HEK293 (cell line): ENCODE results near the gene POMT2.

Source experiments
- CTCF ChIA-PET: fragments of 350-600 bp; formaldehyde crosslinking; extraction: SDS; loops from one replicate; lab custom pipeline; 2021; ENCODE audit warnings: antibody characterized with exemption; lab: Yijun Ruan, JAX
- POLR2A ChIA-PET: fragments of 300-600 bp; formaldehyde crosslinking; extraction: SDS; loops from one replicate; lab custom pipeline; 2020; ENCODE audit warnings: antibody characterized with exemption, inconsistent platforms; lab: Yijun Ruan, JAX
- H3K27ac ChIP-seq: fragments of 200-500 bp; sonication (Bioruptor generic); 2 replicates; pipeline ENCODE4 v1.5.1; 2014; ENCODE audit warnings: low read depth, low read length, control low read depth, inconsistent platforms; ENCODE audit errors: extremely low read depth
- H3K36me3 ChIP-seq, 2 experiments: fragments of 200-500 bp in 1 of 2; sonication (Bioruptor generic) in 1 of 2; 1 replicate in 1 of 2; 2 replicates in 1 of 2; pipeline ENCODE4 v1.5.1; 2014 to 2017; ENCODE audit warnings: inconsistent platforms in 2 of 2, low read length in 2 of 2; ENCODE audit not compliant: control insufficient read depth in 2 of 2, insufficient read depth in 1 of 2
- H3K4me1 ChIP-seq: fragments of 200-500 bp; sonication (Bioruptor generic); 2 replicates; pipeline ENCODE4 v1.5.1; 2014; ENCODE audit warnings: mild to moderate bottlenecking, low read length, inconsistent platforms; ENCODE audit not compliant: control insufficient read depth, insufficient read depth
- H3K4me3 ChIP-seq: 2 replicates; pipeline ENCODE4 v1.5.1; 2011; ENCODE audit warnings: low read depth, mild to moderate bottlenecking, control low read depth, low read length, moderate library complexity
- H3K9me3 ChIP-seq: fragments of 200-500 bp; sonication (Bioruptor generic); 2 replicates; pipeline ENCODE4 v1.5.1; 2014; ENCODE audit warnings: low read depth, low read length, inconsistent platforms; ENCODE audit not compliant: control insufficient read depth, insufficient read depth
- FEZF1 ChIP-seq: fragments of 450-650 bp; formaldehyde crosslinking; IDR thresholded peaks from 2 replicates; pipeline ENCODE4 v1.5.1; 2016; ENCODE audit warnings: missing biosample characterization, missing genetic modification characterization
- GFI1B ChIP-seq: fragments of 450-650 bp; formaldehyde crosslinking; IDR thresholded peaks from 2 replicates; pipeline ENCODE4 v1.5.1; 2016; ENCODE audit warnings: missing biosample characterization, missing genetic modification characterization
- ZBTB20 ChIP-seq: fragments of 450-650 bp; formaldehyde crosslinking; IDR thresholded peaks from 2 replicates; pipeline ENCODE4 v1.5.1; 2016; ENCODE audit warnings: missing biosample characterization, missing genetic modification characterization
- ZNF416 ChIP-seq: fragments of 450-650 bp; formaldehyde crosslinking; IDR thresholded peaks from 2 replicates; pipeline ENCODE4 v1.5.1; 2016; ENCODE audit warnings: missing biosample characterization, missing genetic modification characterization
- ZNF544 ChIP-seq: fragments of 450-650 bp; formaldehyde crosslinking; IDR thresholded peaks from 2 replicates; pipeline ENCODE4 v1.5.0; 2017; ENCODE audit warnings: missing biosample characterization, missing genetic modification characterization
- ZNF560 ChIP-seq: fragments of 450-650 bp; formaldehyde crosslinking; IDR thresholded peaks from 2 replicates; pipeline ENCODE4 v1.5.1; 2017; ENCODE audit warnings: missing biosample characterization, missing genetic modification characterization, borderline replicate concordance
- ZNF561 ChIP-seq: fragments of 450-650 bp; IDR thresholded peaks from 2 replicates; pipeline ENCODE4 v1.5.1; 2018; ENCODE audit warnings: missing biosample characterization, missing genetic modification characterization, borderline replicate concordance
- ZNF626 ChIP-seq: fragments of 450-650 bp; sonication (Bioruptor Pico); formaldehyde crosslinking; IDR thresholded peaks from 2 replicates; pipeline ENCODE4 v1.5.1; 2018; ENCODE audit warnings: missing biosample characterization, missing genetic modification characterization, inconsistent platforms
- ZNF660 ChIP-seq: fragments of 450-650 bp; IDR thresholded peaks from 2 replicates; pipeline ENCODE4 v1.5.1; 2018; ENCODE audit warnings: missing biosample characterization, mild to moderate bottlenecking, missing genetic modification characterization
- ZNF701 ChIP-seq: fragments of 450-650 bp; formaldehyde crosslinking; IDR thresholded peaks from 2 replicates; pipeline ENCODE4 v1.5.1; 2016; ENCODE audit warnings: missing biosample characterization, missing genetic modification characterization
- TF ChIP-seq, protein P1 (sequence below): fragments of 450-650 bp; formaldehyde crosslinking; IDR thresholded peaks from 2 replicates; pipeline ENCODE4 v1.5.1; 2016; ENCODE audit warnings: missing biosample characterization, missing genetic modification characterization
- TF ChIP-seq, protein P2 (sequence below): IDR thresholded peaks from 2 replicates; pipeline ENCODE4 v1.6.1; 2011; ENCODE audit warnings: mild to moderate bottlenecking, low read depth, low read length, borderline replicate concordance
- TF ChIP-seq, protein P3 (sequence below): fragments of 450-650 bp; formaldehyde crosslinking; IDR thresholded peaks from 2 replicates; pipeline ENCODE4 v1.5.1; 2017; ENCODE audit warnings: missing biosample characterization, missing genetic modification characterization
- TF ChIP-seq, protein P4 (sequence below): fragments of 450-650 bp; formaldehyde crosslinking; IDR thresholded peaks from 2 replicates; pipeline ENCODE4 v1.5.1; 2017; ENCODE audit warnings: missing biosample characterization, missing genetic modification characterization
- TF ChIP-seq, protein P5 (sequence below): fragments of 450-650 bp; formaldehyde crosslinking; conservative IDR thresholded peaks from 2 replicates; pipeline ENCODE4 v1.5.1; 2016; ENCODE audit warnings: low read depth, missing biosample characterization, missing genetic modification characterization
- TF ChIP-seq, protein P6 (sequence below): fragments of 450-650 bp; formaldehyde crosslinking; IDR thresholded peaks from 2 replicates; pipeline ENCODE4; 2016; ENCODE audit warnings: missing biosample characterization, missing genetic modification characterization

POMT2 gene

DNA sequence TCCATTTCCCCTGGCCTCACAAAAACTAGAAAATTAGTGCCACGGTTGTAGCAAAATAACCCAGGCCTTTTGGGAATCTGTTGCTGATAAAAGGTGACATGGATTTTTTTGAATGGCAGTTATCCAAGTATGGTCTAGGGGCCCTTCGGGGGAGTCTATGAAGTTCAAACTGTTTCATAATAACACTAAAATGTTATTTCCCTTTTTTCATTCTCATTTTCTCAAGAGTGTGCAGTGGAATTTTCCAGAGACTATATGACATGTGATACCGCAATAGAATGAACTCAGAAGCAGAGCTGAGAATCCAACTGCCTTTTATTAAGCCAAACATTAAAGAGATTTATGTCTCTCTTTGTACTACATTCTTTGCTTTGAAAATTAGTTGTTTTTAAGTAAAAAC, 27.1 kb upstream of the POMT2 start:
- Histone ChIP-seq H3K27ac (no peak overlapping the region), H3K4me3 (no peak overlapping the region), H3K9me3 (no peaks in the 10 kb centered on the region), H3K36me3 (peaks cover 3 to 15% of the 10 kb centered on the region in 2 experiments; a peak in 2 of 3 replicates), H3K4me1 (peaks cover 15% of the 10 kb centered on the region)
- no peak for TF ChIP-seq ZNF626
- no peak for TF ChIP-seq ZNF561
- TF ChIP-seq, protein P1, sequence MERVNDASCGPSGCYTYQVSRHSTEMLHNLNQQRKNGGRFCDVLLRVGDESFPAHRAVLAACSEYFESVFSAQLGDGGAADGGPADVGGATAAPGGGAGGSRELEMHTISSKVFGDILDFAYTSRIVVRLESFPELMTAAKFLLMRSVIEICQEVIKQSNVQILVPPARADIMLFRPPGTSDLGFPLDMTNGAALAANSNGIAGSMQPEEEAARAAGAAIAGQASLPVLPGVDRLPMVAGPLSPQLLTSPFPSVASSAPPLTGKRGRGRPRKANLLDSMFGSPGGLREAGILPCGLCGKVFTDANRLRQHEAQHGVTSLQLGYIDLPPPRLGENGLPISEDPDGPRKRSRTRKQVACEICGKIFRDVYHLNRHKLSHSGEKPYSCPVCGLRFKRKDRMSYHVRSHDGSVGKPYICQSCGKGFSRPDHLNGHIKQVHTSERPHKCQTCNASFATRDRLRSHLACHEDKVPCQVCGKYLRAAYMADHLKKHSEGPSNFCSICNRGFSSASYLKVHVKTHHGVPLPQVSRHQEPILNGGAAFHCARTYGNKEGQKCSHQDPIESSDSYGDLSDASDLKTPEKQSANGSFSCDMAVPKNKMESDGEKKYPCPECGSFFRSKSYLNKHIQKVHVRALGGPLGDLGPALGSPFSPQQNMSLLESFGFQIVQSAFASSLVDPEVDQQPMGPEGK (tag by site-specific recombination), result no peak
- TF ChIP-seq ZNF416 (tag by site-specific recombination), result no peak
- TF ChIP-seq, protein P2, sequence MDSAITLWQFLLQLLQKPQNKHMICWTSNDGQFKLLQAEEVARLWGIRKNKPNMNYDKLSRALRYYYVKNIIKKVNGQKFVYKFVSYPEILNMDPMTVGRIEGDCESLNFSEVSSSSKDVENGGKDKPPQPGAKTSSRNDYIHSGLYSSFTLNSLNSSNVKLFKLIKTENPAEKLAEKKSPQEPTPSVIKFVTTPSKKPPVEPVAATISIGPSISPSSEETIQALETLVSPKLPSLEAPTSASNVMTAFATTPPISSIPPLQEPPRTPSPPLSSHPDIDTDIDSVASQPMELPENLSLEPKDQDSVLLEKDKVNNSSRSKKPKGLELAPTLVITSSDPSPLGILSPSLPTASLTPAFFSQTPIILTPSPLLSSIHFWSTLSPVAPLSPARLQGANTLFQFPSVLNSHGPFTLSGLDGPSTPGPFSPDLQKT, result no peak
- ChIA-PET CTCF (interaction anchor here (1.6 kb wide), 1 partner anchor 29 kb away, joined by 4 read pairs; the partner anchor contains the start of genes SAMD15 and TMED8), POLR2A (no interaction called here)

DNA sequence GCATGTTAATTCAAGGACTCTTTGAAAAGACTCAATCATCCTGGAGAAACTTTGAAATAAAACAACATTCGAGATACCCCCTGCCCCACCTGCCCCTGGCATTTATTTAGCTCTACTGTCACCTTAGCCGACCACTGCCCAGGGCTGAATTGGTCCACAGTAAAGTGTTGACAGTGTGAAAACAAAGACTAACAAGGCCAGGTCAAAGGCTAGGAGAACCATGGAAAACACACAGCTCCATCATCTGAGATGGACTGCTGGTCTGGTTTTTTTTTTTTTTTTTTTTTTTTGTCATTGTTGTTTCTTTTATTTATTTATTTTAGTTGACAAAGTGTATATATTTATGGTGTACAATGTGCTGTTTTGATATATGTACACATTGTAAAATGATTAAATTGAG, 25.8 kb upstream of the POMT2 start:
- H3K4me3 ChIP-seq, result no peak overlapping the region
- no peaks in the 10 kb centered on the region for H3K9me3 ChIP-seq
- H3K27ac ChIP-seq, result no peak overlapping the region
- POLR2A ChIA-PET, result no interaction called here
- H3K36me3 ChIP-seq, result peaks cover 3 to 21% of the 10 kb centered on the region in 2 experiments; a peak in 2 of 3 replicates
- CTCF ChIA-PET, result no interaction called here
- TF ChIP-seq ZNF560, result no peak
- TF ChIP-seq, protein P3, sequence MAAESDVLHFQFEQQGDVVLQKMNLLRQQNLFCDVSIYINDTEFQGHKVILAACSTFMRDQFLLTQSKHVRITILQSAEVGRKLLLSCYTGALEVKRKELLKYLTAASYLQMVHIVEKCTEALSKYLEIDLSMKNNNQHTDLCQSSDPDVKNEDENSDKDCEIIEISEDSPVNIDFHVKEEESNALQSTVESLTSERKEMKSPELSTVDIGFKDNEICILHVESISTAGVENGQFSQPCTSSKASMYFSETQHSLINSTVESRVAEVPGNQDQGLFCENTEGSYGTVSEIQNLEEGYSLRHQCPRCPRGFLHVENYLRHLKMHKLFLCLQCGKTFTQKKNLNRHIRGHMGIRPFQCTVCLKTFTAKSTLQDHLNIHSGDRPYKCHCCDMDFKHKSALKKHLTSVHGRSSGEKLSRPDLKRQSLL (tag by site-specific recombination), result 0 out of 2 replicates have a peak, but pooled peaks have one; percentile 18
- peaks cover 19% of the 10 kb centered on the region for H3K4me1 ChIP-seq

DNA sequence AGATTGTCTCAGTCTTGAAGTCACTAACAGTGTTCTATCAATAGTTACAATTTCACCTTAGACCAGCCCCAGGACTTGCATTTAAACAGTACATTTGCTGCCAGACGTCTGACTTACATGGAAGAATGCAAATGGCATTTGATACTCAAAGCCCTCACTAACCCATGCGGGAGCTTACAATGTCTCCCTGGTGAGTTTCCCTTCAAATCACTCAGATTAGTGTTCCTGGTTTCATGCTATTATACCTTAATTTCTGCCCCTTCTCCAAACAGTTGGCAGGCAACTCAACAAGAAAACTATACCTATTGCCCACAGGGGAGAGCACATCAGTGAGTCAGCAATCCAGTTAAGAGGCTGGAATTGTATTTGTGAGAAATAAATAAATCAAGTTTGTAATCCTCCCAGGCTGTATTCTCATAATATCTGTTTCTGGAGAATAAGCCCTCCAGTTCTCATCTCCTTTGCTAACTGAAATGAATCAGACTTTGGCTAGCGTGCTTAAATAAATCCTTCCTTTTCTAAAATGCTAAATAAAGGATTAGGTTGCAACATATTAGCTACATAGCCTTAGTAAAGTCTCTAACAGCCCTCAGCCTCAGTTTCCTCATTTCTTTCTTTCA, 23.8 kb upstream of the POMT2 start:
- Histone ChIP-seq H3K4me1 (peaks cover 19% of the 10 kb centered on the region), H3K4me3 (no peak overlapping the region), H3K36me3 (peaks cover 0 to 34% of the 10 kb centered on the region in 2 experiments; a peak in 1 of 3 replicates), H3K27ac (no peak overlapping the region; the same call in 1 of the 2 replicates), H3K9me3 (no peaks in the 10 kb centered on the region)
- ChIA-PET CTCF (interaction anchor here (0.6 to 1.0 kb wide), 2 partner anchors 9 to 43 kb away, joined by 3 to 4 read pairs; no protein-coding TSS in a partner anchor), POLR2A (interaction anchor here (1.0 kb wide), 1 partner anchor 32 kb away, joined by 3 read pairs; the partner anchor contains the start of genes SAMD15 and TMED8)
- TF ChIP-seq, protein P4, sequence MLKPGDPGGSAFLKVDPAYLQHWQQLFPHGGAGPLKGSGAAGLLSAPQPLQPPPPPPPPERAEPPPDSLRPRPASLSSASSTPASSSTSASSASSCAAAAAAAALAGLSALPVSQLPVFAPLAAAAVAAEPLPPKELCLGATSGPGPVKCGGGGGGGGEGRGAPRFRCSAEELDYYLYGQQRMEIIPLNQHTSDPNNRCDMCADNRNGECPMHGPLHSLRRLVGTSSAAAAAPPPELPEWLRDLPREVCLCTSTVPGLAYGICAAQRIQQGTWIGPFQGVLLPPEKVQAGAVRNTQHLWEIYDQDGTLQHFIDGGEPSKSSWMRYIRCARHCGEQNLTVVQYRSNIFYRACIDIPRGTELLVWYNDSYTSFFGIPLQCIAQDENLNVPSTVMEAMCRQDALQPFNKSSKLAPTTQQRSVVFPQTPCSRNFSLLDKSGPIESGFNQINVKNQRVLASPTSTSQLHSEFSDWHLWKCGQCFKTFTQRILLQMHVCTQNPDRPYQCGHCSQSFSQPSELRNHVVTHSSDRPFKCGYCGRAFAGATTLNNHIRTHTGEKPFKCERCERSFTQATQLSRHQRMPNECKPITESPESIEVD, result peak; percentile 76
- TF ChIP-seq GFI1B, result no peak
- no peak for TF ChIP-seq ZNF660 (tag by site-specific recombination)
- TF ChIP-seq, protein P5, sequence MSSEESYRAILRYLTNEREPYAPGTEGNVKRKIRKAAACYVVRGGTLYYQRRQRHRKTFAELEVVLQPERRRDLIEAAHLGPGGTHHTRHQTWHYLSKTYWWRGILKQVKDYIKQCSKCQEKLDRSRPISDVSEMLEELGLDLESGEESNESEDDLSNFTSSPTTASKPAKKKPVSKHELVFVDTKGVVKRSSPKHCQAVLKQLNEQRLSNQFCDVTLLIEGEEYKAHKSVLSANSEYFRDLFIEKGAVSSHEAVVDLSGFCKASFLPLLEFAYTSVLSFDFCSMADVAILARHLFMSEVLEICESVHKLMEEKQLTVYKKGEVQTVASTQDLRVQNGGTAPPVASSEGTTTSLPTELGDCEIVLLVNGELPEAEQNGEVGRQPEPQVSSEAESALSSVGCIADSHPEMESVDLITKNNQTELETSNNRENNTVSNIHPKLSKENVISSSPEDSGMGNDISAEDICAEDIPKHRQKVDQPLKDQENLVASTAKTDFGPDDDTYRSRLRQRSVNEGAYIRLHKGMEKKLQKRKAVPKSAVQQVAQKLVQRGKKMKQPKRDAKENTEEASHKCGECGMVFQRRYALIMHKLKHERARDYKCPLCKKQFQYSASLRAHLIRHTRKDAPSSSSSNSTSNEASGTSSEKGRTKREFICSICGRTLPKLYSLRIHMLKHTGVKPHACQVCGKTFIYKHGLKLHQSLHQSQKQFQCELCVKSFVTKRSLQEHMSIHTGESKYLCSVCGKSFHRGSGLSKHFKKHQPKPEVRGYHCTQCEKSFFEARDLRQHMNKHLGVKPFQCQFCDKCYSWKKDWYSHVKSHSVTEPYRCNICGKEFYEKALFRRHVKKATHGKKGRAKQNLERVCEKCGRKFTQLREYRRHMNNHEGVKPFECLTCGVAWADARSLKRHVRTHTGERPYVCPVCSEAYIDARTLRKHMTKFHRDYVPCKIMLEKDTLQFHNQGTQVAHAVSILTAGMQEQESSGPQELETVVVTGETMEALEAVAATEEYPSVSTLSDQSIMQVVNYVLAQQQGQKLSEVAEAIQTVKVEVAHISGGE (tag by site-specific recombination), result no peak
- no peak for TF ChIP-seq FEZF1
- no peak for TF ChIP-seq ZNF701 (tag by site-specific recombination)
- TF ChIP-seq ZNF544, result no peak
- TF ChIP-seq, protein P6, sequence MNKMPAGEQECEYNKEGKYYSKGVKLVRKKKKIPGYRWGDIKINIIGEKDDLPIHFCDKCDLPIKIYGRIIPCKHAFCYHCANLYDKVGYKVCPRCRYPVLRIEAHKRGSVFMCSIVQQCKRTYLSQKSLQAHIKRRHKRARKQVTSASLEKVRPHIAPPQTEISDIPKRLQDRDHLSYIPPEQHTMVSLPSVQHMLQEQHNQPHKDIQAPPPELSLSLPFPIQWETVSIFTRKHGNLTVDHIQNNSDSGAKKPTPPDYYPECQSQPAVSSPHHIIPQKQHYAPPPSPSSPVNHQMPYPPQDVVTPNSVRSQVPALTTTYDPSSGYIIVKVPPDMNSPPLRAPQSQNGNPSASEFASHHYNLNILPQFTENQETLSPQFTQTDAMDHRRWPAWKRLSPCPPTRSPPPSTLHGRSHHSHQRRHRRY, result no peak
- TF ChIP-seq ZBTB20 (tag by site-specific recombination), result 0 out of 2 replicates have a peak, but pooled peaks have one; percentile 14
